KMS-11 (cell line): ENCODE results near the gene BEAN1.

ENCODE experiments used
- H2AFZ ChIP-seq: fragments of 200-600 bp; sonication (generic); 2 replicates; pipeline ENCODE4 v1.6.1; 2016; ENCODE audit warnings: antibody characterized with exemption, mixed run types, low read depth
- H3K27ac ChIP-seq: fragments of 200-600 bp; sonication (generic); 2 replicates; pipeline ENCODE4 v1.6.1; 2016; ENCODE audit warnings: mild to moderate bottlenecking, mixed run types
- H3K27me3 ChIP-seq: fragments of 200-600 bp; sonication (generic); 2 replicates; pipeline ENCODE4 v1.6.1; 2017; ENCODE audit warnings: mild to moderate bottlenecking, low read depth, mixed run types, moderate library complexity; ENCODE audit not compliant: insufficient read depth
- H3K36me3 ChIP-seq: fragments of 200-600 bp; sonication (generic); 2 replicates; pipeline ENCODE4 v1.6.1; 2017; ENCODE audit warnings: mild to moderate bottlenecking, mixed run types; ENCODE audit not compliant: insufficient read depth
- H3K4me1 ChIP-seq: fragments of 200-600 bp; sonication (generic); 2 replicates; pipeline ENCODE4 v1.6.1; 2016; ENCODE audit warnings: mild to moderate bottlenecking, low read depth, mixed run types; ENCODE audit not compliant: poor library complexity, severe bottlenecking
- H3K4me2 ChIP-seq: fragments of 200-600 bp; sonication (generic); 2 replicates; pipeline ENCODE4 v1.7.0; 2016; ENCODE audit warnings: mild to moderate bottlenecking, mixed run types
- H3K4me3 ChIP-seq: fragments of 200-600 bp; sonication (generic); IDR thresholded peaks from 2 replicates; pipeline ENCODE4 v1.6.1; 2017; ENCODE audit warnings: low read depth, low read length, mixed read lengths; ENCODE audit not compliant: insufficient read depth
- H3K79me2 ChIP-seq: fragments of 200-600 bp; sonication (generic); 2 replicates; pipeline ENCODE4 v1.6.1; 2016; ENCODE audit warnings: low read depth, mixed run types; ENCODE audit not compliant: insufficient read depth
- H3K9ac ChIP-seq: fragments of 200-600 bp; sonication (generic); 2 replicates; pipeline ENCODE4 v1.6.1; 2016; ENCODE audit warnings: mild to moderate bottlenecking, mixed run types
- H4K20me1 ChIP-seq: fragments of 200-600 bp; sonication (generic); 2 replicates; pipeline ENCODE4 v1.6.1; 2016; ENCODE audit warnings: mild to moderate bottlenecking, mixed run types; ENCODE audit not compliant: insufficient read depth
- CTCF ChIP-seq: fragments of 200-600 bp; sonication (generic); conservative IDR thresholded peaks from 2 replicates; pipeline ENCODE4 v1.6.1; 2017; ENCODE audit warnings: low read depth, mild to moderate bottlenecking, antibody characterized with exemption, low read length, moderate library complexity, mixed read lengths

Gene BEAN1

GRCh38 chr16:66429290-66429962 lies 2.3 kb downstream of the BEAN1 start:
- Histone ChIP-seq H3K79me2 (no peaks in the 10 kb centered on the region), H3K36me3 (no peaks in the 10 kb centered on the region), H3K27ac (no peak overlapping the region), H3K27me3 (no peaks in the 10 kb centered on the region), H3K4me2 (no peak overlapping the region), H3K9ac (no peak overlapping the region), H3K4me3 (no peak overlapping the region), H4K20me1 (no peaks in the 10 kb centered on the region), H2AFZ (no peak overlapping the region), H3K4me1 (no peaks in the 10 kb centered on the region)
- no peak for TF ChIP-seq CTCF

DNA sequence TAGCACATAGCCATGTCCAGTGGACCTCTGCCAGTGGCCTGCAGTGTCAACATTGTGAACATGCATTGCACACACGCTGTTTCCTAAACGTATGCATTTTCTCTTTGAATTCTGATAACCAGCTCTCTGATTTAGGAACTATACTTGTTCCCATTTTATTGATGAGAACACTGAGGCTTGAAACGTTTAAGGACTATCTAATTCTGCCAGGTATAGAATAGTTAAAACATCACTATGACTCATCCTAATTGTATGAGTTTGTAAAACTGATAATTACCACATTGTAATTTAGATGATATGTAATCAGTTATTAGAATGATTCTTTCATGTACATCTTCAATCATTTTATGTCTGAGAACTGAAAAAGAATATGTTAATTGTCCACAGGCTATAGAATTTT lies 3.1 kb downstream of the BEAN1 start:
- H3K9ac ChIP-seq: no peak overlapping the region
- no peaks in the 10 kb centered on the region for H4K20me1 ChIP-seq
- H3K27ac ChIP-seq: no peak overlapping the region
- H3K36me3 ChIP-seq: no peaks in the 10 kb centered on the region
- no peaks in the 10 kb centered on the region for H3K4me1 ChIP-seq
- no peak overlapping the region for H3K4me3 ChIP-seq
- no peak overlapping the region for H3K4me2 ChIP-seq
- H3K79me2 ChIP-seq: no peaks in the 10 kb centered on the region
- no peak for TF ChIP-seq CTCF
- no peaks in the 10 kb centered on the region for H3K27me3 ChIP-seq
- H2AFZ ChIP-seq: no peak overlapping the region

GRCh38 chr16:66431760-66432159 lies 4.7 kb downstream of the BEAN1 start:
- Histone ChIP-seq H3K79me2 (no peaks in the 10 kb centered on the region), H3K27ac (no peak overlapping the region), H3K4me3 (no peak overlapping the region), H3K4me1 (no peaks in the 10 kb centered on the region), H4K20me1 (no peaks in the 10 kb centered on the region), H3K9ac (no peak overlapping the region), H3K4me2 (no peak overlapping the region), H3K36me3 (no peaks in the 10 kb centered on the region), H3K27me3 (no peaks in the 10 kb centered on the region), H2AFZ (no peak overlapping the region)
- TF ChIP-seq CTCF: no peak

- no peaks in the 10 kb centered on the region for H3K4me1 ChIP-seq
- H3K9ac ChIP-seq: no peak overlapping the region
- H3K4me3 ChIP-seq: no peak overlapping the region
- no peak overlapping the region for H3K27ac ChIP-seq
- no peaks in the 10 kb centered on the region for H3K79me2 ChIP-seq
- H3K4me2 ChIP-seq: no peak overlapping the region
- no peaks in the 10 kb centered on the region for H4K20me1 ChIP-seq
- H2AFZ ChIP-seq: no peak overlapping the region
- no peak for TF ChIP-seq CTCF
- no peaks in the 10 kb centered on the region for H3K27me3 ChIP-seq
- H3K36me3 ChIP-seq: no peaks in the 10 kb centered on the region
These were observed 5.3 kb downstream of the BEAN1 start for GRCh38 chr16:66432429-66432828.
